Calu3 (cell line): ENCODE data around the gene GAS5. TPM values are rescaled to one million over a fixed set of nuclear protein-coding genes. Genes with fewer than 3 reads are reported as not detected.

Source experiments
- BruUV-seq: library from RNA; stranded (reverse); fragments of 400-500 nt; replicated peaks from 2 replicates; lab custom pipeline; 2021; lab: Mats Ljungman, UMichigan
- CTCF ChIA-PET: fragments of 300-600 bp; sonication (Branson Sonifier 250); formaldehyde crosslinking; loops from one replicate; lab custom pipeline; 2022; ENCODE audit warnings: antibody characterized with exemption; lab: Charles Lee
- DNase-seq: peaks from one replicate; pipeline ENCODE4 v3.0.0; 2022
- H3K27ac Mint-ChIP-seq: one replicate; pipeline ENCODE4 v1.8.0; 2022; ENCODE audit warnings: mixed read lengths; ENCODE audit not compliant: unreplicated experiment
- H3K27me3 Mint-ChIP-seq: one replicate; pipeline ENCODE4 v1.8.0; 2022; ENCODE audit warnings: mixed read lengths; ENCODE audit not compliant: unreplicated experiment
- H3K36me3 Mint-ChIP-seq: one replicate; pipeline ENCODE4 v1.8.0; 2022; ENCODE audit warnings: mild to moderate bottlenecking, moderate library complexity, mixed read lengths; ENCODE audit not compliant: insufficient read depth, unreplicated experiment
- H3K4me1 Mint-ChIP-seq: one replicate; pipeline ENCODE4 v1.8.0; 2022; ENCODE audit warnings: mild to moderate bottlenecking, low read depth, mixed read lengths; ENCODE audit not compliant: unreplicated experiment
- H3K4me3 Mint-ChIP-seq: one replicate; pipeline ENCODE4 v1.8.0; 2022; ENCODE audit warnings: mild to moderate bottlenecking, low read depth, moderate library complexity, mixed read lengths; ENCODE audit not compliant: unreplicated experiment
- H3K9me3 Mint-ChIP-seq: one replicate; pipeline ENCODE4 v1.8.0; 2022; ENCODE audit warnings: low read depth, mixed read lengths; ENCODE audit not compliant: unreplicated experiment
- intact Hi-C: fragments of 100-400 bp; cut with micrococcal nuclease; formaldehyde crosslinking; loops from one replicate; pipeline ENCODE4 v1.10.0; 2022; ENCODE audit not compliant: unreplicated experiment
- total RNA-seq: library from RNA; stranded (reverse); gene quantifications from 2 replicates; pipeline ENCODE4 v1.2.3, GENCODE V29; 2022
- TF ChIP-seq, protein P1 (sequence below): fragments of 200-600 bp; IDR thresholded peaks from one replicate; pipeline ENCODE4 v1.8.0; 2022; ENCODE audit warnings: antibody characterized with exemption; ENCODE audit not compliant: unreplicated experiment

The GAS5 gene
- total RNA-seq, 1 experiment from 2014 or later = 367 TPM

DNA sequence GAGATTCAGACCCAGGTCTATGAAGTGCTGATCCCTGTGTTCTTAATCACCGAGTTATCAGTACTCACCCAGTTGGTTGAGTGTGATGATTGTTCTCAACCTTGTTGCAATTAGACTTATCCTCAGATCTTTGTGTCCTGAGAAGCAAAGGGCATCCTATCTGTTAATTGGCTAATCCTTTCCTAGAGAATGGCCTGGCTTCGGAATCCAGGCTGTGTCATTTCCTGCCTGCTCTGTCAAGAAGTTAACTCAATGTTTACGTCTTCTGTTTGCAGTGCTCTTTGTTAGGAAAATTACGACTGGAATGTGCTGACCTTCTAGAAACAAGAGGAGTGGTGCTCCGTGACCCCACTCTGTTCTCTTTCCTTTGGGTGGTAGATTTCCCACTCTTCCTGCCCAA, 14.7 kb downstream of the GAS5 start:
- Mint-ChIP-seq H3K4me3 (no peak overlapping the region), H3K4me1 (no peaks in the 10 kb centered on the region), H3K36me3 (peaks cover 44% of the 10 kb centered on the region), H3K27me3 (no peaks in the 10 kb centered on the region), H3K9me3 (no peaks in the 10 kb centered on the region), H3K27ac (no peak overlapping the region)
- intact Hi-C loops = no loop called here
- DNase-seq = no peak
- BruUV-seq = no TSS peak
- CTCF ChIA-PET = no interaction called here
- TF ChIP-seq, protein P1, sequence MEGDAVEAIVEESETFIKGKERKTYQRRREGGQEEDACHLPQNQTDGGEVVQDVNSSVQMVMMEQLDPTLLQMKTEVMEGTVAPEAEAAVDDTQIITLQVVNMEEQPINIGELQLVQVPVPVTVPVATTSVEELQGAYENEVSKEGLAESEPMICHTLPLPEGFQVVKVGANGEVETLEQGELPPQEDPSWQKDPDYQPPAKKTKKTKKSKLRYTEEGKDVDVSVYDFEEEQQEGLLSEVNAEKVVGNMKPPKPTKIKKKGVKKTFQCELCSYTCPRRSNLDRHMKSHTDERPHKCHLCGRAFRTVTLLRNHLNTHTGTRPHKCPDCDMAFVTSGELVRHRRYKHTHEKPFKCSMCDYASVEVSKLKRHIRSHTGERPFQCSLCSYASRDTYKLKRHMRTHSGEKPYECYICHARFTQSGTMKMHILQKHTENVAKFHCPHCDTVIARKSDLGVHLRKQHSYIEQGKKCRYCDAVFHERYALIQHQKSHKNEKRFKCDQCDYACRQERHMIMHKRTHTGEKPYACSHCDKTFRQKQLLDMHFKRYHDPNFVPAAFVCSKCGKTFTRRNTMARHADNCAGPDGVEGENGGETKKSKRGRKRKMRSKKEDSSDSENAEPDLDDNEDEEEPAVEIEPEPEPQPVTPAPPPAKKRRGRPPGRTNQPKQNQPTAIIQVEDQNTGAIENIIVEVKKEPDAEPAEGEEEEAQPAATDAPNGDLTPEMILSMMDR = no peak

DNA sequence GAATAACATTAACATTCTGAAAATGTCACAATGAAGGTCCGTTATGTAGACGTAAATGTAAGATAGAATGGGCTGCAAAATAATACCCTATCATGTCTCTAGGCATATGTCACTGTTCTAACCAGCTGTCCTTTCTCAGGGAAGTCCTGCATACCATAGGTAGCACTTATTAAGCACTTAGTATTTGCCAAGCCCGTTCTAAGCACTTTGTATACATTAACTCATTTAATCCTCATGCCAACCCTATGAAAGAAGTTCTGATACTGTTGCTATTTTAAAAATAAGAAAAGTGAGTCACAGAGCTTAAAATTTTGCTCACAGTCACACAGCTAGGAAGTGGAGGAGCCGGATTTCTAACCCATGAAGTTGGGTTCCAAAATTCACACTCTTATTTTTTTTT, 15.7 kb downstream of the GAS5 start:
- no peaks in the 10 kb centered on the region for H3K4me1 Mint-ChIP-seq
- no peak overlapping the region for H3K27ac Mint-ChIP-seq
- H3K36me3 Mint-ChIP-seq = peaks cover 36% of the 10 kb centered on the region
- TF ChIP-seq, protein P1 = no peak
- H3K27me3 Mint-ChIP-seq = no peaks in the 10 kb centered on the region
- intact Hi-C loops = no loop called here
- no peaks in the 10 kb centered on the region for H3K9me3 Mint-ChIP-seq
- H3K4me3 Mint-ChIP-seq = no peak overlapping the region
- CTCF ChIA-PET = no interaction called here
- no peak for DNase-seq
- no TSS peak for BruUV-seq

DNA sequence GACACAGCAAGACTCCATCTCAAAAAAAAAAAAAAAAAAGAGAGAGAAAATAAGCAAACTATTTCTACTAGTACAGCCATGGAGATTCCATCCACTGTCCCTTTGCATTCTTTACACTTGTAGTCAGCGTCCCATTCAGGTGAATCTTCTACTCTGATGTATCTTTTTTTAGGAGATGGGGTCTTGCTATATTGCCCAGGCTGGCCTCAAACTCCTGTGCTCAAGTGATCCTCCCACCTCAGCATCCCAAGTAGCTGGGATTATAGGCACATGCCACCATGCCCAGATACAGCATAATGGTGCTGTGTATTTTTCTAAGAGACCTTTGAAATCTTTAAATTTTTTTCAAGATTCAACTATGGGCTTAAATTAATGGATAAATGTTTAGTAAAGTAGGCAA, 35.0 kb downstream of the GAS5 start:
- H3K27ac Mint-ChIP-seq = no peak overlapping the region
- DNase-seq = no peak
- CTCF ChIA-PET = no interaction called here
- intact Hi-C loops = no loop called here
- peaks cover 31% of the 10 kb centered on the region for H3K36me3 Mint-ChIP-seq
- no peak overlapping the region for H3K4me3 Mint-ChIP-seq
- H3K27me3 Mint-ChIP-seq = no peaks in the 10 kb centered on the region
- no peaks in the 10 kb centered on the region for H3K9me3 Mint-ChIP-seq
- TF ChIP-seq, protein P1 = no peak
- H3K4me1 Mint-ChIP-seq = no peaks in the 10 kb centered on the region
- no TSS peak for BruUV-seq

DNA sequence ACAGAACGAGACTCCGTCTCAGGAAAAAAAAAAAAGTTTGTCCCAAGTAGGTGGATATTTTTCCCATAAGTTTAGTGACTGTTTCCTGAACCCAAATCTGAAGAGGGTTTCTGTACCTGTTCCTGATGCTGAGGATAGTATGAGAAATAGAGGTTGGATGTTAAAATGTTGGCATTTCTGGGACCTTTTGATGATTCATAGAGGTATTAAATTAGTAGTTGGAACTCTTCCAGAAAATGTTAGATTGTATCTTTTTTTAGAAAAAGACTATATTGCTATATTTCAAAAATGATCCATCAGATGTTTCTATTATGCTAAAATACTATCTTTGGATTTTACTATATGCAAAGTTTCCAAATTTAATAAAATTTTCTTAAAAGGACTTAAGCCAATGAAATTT, 40.2 kb downstream of the GAS5 start:
- BruUV-seq = no TSS peak
- TF ChIP-seq, protein P1 = no peak
- H3K27me3 Mint-ChIP-seq = no peaks in the 10 kb centered on the region
- no peak overlapping the region for H3K4me3 Mint-ChIP-seq
- intact Hi-C loops = no loop called here
- CTCF ChIA-PET = interaction anchor here (0.6 to 0.7 kb wide), 2 partner anchors 108 to 279 kb away, joined by 3 read pairs; no protein-coding TSS in a partner anchor
- peaks cover 12% of the 10 kb centered on the region for H3K4me1 Mint-ChIP-seq
- H3K9me3 Mint-ChIP-seq = no peaks in the 10 kb centered on the region
- DNase-seq = no peak
- H3K36me3 Mint-ChIP-seq = peaks cover 51% of the 10 kb centered on the region
- no peak overlapping the region for H3K27ac Mint-ChIP-seq
